CD4-positive, alpha-beta T cell treated with Interleukin-4 for 4 hours (primary cell): ENCODE results near the gene LIMS3.
"Not testable (repeated sequence)": the region's sequence is repeated elsewhere in the genome, so short reads cannot be mapped to it uniquely, and the experiment has no call there.

Experiments used
- DNase-seq: peaks from one replicate; pipeline ENCODE4 v3.0.0-alpha.2; 2020

The LIMS3 gene

GRCh38 chr2:109898462-109899336 is at the start of gene LIMS3:
TSS of gene LIMS3 (plus strand) at chr2:109898688. CDS start at chr2:109898729, 41 bp downstream.
- not testable (repeated sequence) for DNase-seq

GRCh38 chr2:109871129-109871751 is 27.2 kb upstream of the LIMS3 start:
- not testable (repeated sequence) for DNase-seq

DNA sequence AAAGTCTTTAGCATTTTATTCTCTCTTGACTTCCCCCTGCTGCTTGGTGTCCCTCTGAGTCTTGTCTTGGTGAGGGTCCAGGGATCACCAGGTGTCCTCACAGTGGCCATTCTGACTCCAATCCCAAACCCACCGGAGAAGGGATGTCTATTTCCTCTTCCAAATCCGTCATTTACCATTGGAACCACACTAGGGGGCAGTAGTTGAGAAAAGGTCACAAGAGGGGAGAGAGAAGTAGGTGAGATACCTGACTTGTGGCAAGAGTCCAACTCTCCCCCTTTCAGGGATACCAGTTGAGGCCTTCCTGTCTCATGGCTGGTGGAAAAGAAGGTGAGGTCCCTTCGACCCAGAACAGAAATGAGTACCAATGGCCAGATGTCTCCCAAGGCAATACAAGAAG is 21.9 kb upstream of the LIMS3 start:
- DNase-seq: not testable (repeated sequence)

GRCh38 chr2:109882112-109882511 is 16.4 kb upstream of the LIMS3 start:
- DNase-seq: not testable (repeated sequence)

GRCh38 chr2:109888414-109888813 is 10.1 kb upstream of the LIMS3 start:
- DNase-seq: not testable (repeated sequence)

- not testable (repeated sequence) for DNase-seq
Measured at GRCh38 chr2:109889909-109890308, 8.6 kb upstream of the LIMS3 start.

GRCh38 chr2:109891024-109891423 is 7.5 kb upstream of the LIMS3 start:
- not testable (repeated sequence) for DNase-seq

DNA sequence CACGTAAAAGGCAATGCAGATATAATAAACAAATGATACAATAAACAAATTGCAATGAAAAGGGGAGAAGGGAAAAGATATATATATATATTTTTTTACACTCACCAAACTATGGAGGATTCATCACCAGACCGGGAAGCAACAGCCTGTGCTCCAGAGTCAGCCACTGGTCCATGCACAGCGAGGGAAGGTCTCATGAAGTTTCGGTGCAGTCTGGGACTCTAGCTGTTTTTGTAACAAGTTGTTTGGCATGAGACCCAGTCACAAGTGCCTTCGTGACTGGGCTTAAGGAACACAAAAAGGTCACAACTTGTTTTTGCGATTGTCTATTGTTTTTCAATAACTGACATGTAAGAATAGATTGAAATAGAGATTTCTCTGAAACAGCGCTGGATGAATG is 4.8 kb upstream of the LIMS3 start:
- DNase-seq: not testable (repeated sequence)

- DNase-seq: not testable (repeated sequence)
Measured at GRCh38 chr2:109894141-109894540, 4.3 kb upstream of the LIMS3 start.

DNA sequence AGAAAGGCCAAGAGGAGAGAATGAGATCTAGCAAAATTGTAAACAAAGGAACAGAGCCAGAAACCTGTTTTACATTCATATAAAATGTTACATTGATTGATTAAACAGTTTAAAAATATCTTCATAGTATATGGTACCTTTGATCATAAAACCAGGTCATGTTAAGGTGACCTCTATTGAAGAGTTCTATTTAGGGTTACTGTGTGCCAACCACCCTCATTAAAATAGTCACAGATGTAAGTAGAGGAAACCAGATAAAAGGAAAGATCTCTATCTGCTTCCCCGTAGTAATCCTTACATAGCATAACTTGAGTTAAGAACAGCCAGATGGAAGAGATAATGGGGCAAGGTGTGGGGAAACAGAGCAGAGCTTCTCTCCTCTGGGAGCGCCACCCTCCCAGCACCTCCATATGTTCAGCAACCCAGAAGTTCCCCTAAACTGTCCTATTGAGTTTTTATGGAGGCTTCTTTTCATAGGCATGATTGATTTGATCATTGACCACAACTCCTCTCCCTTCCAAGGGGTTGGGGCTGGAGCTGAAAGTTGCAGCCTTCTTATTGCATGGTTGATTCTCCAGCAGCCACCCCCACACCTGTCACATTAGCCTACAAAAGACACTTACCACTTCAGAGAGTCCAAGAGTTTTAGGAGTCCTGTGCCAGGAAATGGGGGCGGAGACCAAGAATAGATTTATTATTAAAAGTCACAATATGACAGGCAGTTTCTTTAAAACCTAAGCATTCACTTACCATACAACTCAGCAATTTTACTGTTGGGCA is 3.2 kb upstream of the LIMS3 start:
- DNase-seq: not testable (repeated sequence)

GRCh38 chr2:109896212-109896611 is 2.3 kb upstream of the LIMS3 start:
- not testable (repeated sequence) for DNase-seq

GRCh38 chr2:109897769-109898461 is 573 bp upstream of the LIMS3 start:
- not testable (repeated sequence) for DNase-seq

DNA sequence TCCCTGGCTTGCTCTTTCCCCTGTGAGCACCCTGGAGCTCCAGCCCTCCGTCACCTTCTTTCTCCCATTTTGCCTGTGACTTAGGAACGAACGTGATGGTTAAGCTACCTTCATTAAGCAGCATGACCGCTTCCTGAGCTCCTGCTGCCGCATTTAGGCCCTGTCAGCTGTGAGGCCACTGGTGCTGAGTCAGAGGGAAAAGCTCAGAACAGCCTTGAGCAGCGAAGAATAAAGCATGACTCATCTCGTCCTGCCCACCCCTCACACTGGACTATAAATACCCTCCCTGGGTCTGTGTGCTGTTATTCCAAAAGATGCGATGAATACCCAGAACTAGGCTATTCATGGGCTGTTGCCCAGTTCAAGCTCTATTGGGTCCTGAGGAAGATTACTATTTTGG is 7.3 kb downstream of the LIMS3 start:
- DNase-seq: not testable (repeated sequence)

GRCh38 chr2:109908626-109909025 is 10.1 kb downstream of the LIMS3 start:
- DNase-seq: not testable (repeated sequence)

DNA sequence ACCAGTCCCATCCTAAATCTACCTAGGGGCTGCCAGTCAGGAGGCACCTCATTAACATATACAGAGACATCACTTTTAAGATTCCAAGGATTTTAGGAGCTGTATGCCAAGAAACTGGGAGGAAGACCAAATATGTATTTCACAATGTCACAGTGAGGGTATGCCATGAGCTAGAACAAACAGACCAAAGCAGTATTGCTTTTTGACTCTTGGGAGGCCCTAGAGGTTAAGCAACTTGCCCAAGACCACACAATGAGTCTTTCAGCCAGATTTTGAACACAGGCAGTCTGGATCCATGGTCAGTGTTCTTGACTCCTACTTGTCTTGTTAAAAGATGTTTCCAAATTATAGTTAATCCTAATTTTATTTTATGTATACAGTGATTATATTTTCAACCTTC is 12.3 kb downstream of the LIMS3 start:
- not testable (repeated sequence) for DNase-seq

GRCh38 chr2:109913911-109914310 is 15.4 kb downstream of the LIMS3 start:
- DNase-seq: not testable (repeated sequence)

DNA sequence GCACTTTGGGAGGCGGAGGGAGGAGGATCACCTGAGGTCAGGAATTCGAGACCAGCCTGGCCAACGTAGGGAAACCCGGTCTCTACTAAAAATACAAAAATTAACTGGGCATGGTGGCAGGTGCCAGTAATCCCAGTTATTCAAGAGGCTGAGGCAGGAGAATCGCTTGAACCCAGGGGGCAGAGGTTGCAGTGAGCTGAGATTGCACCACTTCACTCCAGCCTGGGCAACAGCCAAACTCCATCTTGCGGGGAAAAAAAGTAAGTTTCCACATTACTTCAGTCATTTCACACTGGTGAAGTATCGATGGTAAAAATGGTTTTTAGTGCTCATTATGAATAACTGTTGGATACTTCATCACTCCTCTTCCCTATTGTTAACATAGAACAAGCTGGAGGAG is 16.1 kb downstream of the LIMS3 start:
- DNase-seq: not testable (repeated sequence)

- not testable (repeated sequence) for DNase-seq
Measured at GRCh38 chr2:109915830-109916229, 17.3 kb downstream of the LIMS3 start.

DNA sequence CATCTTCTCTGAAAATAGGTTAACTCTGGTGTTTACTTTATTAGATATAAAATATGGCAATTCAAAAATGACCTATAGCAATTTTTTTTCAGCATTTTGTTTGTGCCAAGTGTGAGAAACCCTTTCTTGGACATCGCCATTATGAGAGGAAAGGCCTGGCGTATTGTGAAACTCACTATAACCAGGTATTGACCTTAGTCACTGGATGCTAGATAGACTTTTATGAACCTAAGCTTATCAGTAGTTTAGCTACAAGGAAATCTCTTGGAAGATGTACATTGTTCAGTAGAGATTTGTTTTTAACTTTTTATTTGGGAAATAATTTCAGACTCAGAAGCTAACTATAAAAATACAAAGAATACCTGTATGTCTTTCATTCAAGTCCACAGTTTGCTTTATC is 21.7 kb downstream of the LIMS3 start:
- DNase-seq: not testable (repeated sequence)

- DNase-seq: not testable (repeated sequence)
Measured at GRCh38 chr2:109921543-109922384, 23.3 kb downstream of the LIMS3 start.

GRCh38 chr2:109924481-109924880 is 26.0 kb downstream of the LIMS3 start:
- DNase-seq: not testable (repeated sequence)
